Fibroblast of skin of back (primary cell): ENCODE results near the gene NPIPB2.
"Not testable (repeated sequence)": the region's sequence is repeated elsewhere in the genome, so short reads cannot be mapped to it uniquely, and the experiment has no call there.

Experiments used
- DNase-seq: peaks from one replicate; pipeline ENCODE4 v3.0.0-alpha.2; 2013

The NPIPB2 gene

GRCh38 chr16:11957591-11958395 lies 15.9 kb upstream of the NPIPB2 start:
- no peak for DNase-seq

DNA sequence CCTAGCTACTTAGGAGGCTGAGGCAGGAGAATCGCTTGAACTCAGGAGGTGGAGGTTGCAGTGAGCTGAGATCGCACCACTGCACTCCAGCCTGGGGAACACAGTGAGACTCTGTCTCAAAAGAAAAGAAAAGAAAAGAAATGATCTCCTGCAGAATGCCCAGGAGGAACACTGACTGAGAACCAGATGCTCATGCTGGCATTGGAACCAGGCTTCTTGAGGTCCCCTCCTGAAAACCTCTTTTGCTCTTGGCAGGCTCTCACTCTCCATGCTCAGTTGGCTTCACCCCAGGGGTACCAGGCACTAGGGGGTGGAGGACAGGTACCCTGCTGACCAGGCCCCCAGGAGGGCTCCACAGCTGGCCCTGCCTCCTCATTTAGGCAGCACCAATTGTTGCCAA lies 14.7 kb upstream of the NPIPB2 start:
- DNase-seq = no peak

GRCh38 chr16:11955713-11956123 lies 13.9 kb upstream of the NPIPB2 start:
- peak; percentile 99 for DNase-seq

DNA sequence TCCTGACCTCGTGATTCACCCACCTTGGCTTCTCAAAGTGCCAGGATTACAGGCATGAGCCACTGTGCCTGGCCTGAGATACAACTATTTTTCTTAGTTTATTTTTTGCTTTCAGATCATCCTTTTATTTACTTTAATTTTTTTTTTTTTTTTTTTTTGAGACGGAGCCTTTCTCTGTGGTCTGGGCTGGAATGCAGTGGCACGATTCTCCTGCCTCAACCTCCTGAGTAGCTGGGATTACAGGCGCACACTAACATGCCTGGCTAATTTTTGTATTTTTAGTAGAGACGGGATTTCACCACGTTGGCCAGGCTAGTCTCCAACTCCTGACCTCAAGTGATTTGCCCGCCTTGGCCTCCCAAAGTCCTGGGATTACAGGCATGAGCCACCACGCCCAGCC lies 11.7 kb upstream of the NPIPB2 start:
- peak; percentile 53 for DNase-seq

- no peak for DNase-seq
These were observed 8.5 kb upstream of the NPIPB2 start for GRCh38 chr16:11950388-11950787.

DNA sequence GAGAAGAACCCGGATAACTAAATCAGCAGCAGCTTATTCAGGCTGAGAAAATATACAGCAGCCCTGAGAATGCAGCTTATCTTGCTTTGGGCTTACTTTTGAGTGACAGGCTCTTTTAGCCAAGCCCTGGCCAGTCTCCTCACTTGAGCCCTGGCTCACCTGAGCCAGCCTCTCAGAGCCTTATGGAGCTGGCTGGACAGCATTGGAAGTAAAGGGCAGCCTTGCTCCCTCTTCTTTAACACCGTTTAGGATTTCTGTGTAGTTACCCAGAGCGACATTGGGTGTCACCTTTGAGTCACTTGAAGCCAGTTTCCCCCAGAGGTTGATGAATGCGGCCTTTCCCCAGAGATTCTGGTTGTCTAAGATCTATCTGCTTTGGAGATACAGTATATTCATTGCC lies 7.7 kb upstream of the NPIPB2 start:
- DNase-seq = peak; percentile 67

DNA sequence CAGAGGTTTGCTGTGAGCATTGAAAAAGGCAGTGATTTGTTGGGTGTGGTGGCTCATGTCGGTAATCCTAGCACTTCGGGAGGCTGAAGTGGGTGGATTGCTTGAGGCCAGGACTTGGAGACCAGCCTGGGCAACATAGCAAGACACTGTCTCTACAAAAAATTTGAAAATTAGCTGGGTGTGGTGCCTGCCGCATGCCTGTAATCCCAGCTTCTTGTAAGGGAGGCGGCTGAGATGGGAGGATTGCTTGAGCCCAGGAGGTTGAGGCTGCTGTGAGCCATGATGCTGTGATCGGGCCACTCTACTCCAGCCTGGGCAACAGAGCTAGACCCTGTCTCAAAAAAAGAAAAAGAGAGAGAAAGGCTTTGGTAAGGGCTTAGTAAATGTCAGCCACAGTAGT lies 7.0 kb upstream of the NPIPB2 start:
- DNase-seq = no peak

DNA sequence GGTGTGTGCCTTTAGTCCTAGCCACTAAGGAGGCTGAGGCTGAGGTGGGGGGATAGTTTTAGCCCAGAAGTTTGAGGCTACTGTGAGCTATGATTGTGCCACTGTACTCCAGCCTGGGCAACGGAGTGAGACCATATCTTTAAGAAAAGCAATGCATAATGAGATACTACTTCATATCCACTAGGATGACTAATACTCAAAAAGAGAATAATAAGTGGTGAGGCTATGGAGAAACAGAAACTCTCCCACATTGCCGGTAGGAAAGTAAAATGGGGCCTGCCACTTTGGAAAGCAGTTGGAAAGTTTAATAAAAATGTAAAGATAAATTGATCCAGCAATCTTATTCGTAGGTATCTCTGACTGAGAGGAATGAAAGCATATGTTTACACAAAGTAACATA lies 4.6 kb upstream of the NPIPB2 start:
- no peak for DNase-seq

- DNase-seq = not testable (repeated sequence)
These were observed 14.5 kb downstream of the NPIPB2 start for GRCh38 chr16:11927350-11927749.

- DNase-seq = not testable (repeated sequence)
These were observed 17.8 kb downstream of the NPIPB2 start for GRCh38 chr16:11924046-11924445.

DNA sequence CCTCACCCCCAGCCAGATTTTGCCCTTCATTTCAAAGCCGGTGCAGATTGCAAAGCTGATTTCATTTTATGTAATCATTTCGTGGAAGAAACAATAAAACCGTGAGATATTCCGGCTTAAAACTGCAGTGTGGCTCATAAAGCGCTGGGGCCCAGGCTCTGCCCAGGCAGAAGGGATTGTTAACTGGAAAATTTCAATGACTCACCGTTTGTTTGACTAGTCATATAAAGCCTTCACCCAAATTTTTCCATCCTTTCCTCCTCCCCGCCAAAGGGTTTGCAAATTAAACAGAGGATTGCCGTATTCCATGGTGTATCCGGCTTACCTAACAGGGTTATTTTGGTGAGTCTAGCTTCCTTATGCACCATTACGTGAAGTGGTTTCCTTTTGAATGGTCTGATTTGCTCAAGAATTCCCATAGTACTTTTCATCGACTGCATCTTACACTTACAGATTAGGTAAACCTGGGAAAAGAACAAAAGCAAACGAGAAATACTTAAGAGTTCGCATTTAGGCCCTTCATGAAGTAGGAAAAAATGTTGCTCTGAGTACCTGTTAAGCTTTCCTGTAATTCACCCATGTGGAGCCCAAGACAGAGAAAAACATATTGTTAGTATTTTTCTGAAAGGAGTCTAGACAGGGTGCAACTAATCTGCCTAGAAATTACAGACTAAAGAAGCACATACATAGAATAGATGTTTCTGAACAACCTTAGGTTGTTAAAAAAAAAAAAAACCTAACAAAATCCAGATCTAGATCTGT lies 25.1 kb downstream of the NPIPB2 start:
- DNase-seq = peak; percentile 39

DNA sequence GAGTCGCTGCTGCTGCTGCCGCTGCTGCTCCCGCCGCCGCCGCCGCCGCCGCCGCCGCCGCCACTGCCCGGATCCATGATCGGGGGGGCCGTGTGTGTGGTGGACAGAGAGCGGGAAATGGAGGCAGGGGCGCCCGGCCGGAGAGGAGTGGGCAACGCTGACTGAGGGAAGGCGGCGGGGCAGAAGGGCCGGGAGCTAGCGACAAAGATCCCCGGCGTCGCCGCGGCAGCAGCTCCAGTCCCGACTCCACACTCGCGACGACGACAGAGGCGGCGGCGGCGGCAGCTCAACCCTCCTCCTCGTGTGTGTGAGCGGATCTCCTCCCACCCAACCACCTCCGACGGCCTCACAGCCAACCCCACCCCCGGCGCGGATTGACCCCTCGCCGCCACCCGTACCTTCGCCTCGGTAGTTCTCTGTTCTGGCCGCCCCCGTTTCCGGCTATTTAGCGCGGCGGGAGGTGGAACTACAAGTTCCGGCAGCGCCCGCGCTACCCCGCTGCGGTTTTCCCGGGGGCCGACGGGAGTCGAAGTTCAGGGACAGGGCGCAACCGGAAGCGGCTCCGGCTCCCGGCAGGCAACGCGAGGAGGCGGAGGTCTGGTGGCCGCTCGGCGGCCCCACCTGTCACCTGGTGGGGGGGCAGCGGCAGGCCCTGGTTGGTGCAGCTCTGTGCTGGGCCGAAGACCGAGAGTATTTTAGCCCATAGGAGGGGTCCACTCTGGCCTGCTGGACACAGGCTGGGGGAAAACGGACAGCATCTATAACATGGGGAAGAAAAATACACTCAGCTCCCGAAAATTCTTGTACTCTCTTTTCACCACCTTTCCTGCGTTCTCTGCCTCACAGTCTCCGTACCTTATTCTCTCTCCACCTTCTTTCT lies 26.0 kb downstream of the NPIPB2 start, which contains the start of gene GSPT1:
Gene GSPT1 (minus strand): TSS at position 313 of the 880 bp plus-strand sequence. CDS start 236 bp downstream, at position 77.
- DNase-seq = peak; percentile 99

- DNase-seq = peak; percentile 26
These were observed 26.7 kb downstream of the NPIPB2 start for GRCh38 chr16:11915114-11915643.

- DNase-seq = peak; percentile 30
These were observed 27.4 kb downstream of the NPIPB2 start for GRCh38 chr16:11914210-11915113.

- peak; percentile 35 for DNase-seq
These were observed 28.3 kb downstream of the NPIPB2 start for GRCh38 chr16:11913425-11914079.

DNA sequence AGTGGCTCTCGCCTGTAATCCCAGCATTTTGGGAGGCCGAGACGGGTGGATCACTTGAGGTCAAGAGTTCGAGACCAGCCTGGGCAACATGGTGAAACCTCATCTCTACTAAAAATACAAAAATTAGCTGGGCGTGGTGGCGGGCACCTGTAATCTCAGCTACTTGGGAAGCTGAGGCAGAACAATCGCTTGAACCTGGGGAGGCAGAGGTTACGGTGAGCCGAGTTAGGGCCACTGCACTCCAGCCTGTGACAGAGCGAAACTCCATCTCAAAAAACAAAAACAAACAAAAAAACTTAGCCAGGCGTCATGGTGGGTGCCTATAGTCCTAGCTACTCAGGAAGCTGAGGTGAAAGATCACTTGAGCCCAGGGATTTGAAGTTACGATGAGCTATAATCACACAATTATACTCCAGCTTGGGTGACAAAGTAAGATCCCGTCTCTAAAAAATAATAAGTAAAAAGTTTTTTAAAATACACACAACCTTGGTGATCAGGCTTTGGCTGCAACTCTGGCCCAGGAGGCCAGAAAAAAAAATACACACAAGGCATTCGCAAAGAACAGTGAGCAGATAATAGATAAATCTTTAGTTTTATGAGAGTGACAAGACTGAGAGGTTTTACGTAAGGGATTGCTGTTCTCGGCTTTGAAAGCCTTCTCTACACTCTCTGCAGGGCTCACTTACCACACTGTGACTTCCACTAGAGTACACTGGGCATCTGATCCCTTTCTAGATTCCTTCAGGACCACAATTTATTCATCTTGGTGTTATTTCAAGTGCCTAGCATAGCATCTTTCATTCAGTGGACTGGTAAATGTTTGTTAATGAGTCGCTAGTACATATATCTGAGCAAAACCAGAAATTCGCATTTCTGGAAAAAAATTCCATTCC lies 31.9 kb downstream of the NPIPB2 start:
- DNase-seq = peak; percentile 62

- no peak for DNase-seq
These were observed 34.5 kb downstream of the NPIPB2 start for GRCh38 chr16:11907160-11907970.

GRCh38 chr16:11903906-11904305 lies 37.9 kb downstream of the NPIPB2 start:
- no peak for DNase-seq

GRCh38 chr16:11901091-11901490 lies 40.8 kb downstream of the NPIPB2 start:
- no peak for DNase-seq
